ENCODE data around the gene CPD. TPM values are rescaled to one million over a fixed set of nuclear protein-coding genes. Genes with fewer than 3 reads are reported as not detected.
"Not testable (repeated sequence)": the region's sequence is repeated elsewhere in the genome, so short reads cannot be mapped to it uniquely, and the experiment has no call there.

The CPD gene
- total RNA-seq, 4 donors from 2014 or later = 20.8 to 32.4 (median 28.0) TPM

DNA sequence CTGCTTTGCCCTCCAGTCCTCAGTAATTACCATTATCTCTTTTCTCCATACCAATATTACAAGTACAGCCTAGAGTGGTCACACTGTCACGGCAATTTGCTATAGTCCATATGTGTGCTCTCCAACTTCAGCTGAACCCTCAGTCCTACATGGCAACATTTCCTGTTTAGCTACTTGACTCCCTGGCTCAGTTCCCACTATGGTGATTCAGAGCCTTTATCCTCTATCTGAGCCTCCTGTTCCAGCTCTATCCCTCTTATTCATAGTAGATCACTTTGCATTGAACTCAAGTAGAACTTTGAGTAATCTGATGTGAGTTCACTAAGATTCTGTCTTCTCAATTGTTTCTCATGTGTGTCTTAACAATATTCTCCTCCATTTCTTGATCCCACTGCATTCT lies 54.8 kb downstream of the CPD start:
- TF ChIP-seq, protein P1, sequence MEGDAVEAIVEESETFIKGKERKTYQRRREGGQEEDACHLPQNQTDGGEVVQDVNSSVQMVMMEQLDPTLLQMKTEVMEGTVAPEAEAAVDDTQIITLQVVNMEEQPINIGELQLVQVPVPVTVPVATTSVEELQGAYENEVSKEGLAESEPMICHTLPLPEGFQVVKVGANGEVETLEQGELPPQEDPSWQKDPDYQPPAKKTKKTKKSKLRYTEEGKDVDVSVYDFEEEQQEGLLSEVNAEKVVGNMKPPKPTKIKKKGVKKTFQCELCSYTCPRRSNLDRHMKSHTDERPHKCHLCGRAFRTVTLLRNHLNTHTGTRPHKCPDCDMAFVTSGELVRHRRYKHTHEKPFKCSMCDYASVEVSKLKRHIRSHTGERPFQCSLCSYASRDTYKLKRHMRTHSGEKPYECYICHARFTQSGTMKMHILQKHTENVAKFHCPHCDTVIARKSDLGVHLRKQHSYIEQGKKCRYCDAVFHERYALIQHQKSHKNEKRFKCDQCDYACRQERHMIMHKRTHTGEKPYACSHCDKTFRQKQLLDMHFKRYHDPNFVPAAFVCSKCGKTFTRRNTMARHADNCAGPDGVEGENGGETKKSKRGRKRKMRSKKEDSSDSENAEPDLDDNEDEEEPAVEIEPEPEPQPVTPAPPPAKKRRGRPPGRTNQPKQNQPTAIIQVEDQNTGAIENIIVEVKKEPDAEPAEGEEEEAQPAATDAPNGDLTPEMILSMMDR (IDR thresholded peaks at IDR 0.05 in 4 of 5, conservative IDR thresholded peaks at IDR 0.05 in 1 of 5) = no peak
- TF ChIP-seq POLR2A (IDR thresholded peaks at IDR 0.05) = no peak
- DNase-seq = peak; percentile 23 to 26
- Histone ChIP-seq H3K36me3 (peaks cover 0 to 20% of the 10 kb centered on the region in 2 donors), H3K4me3 (no peak overlapping the region), H3K27me3 (no peaks in the 10 kb centered on the region), H3K27ac (peak overlapping the region in 2 of 4 donors; percentile 2 to 34), H3K4me1 (peaks cover 8 to 20% of the 10 kb centered on the region in 2 donors), H3K9me3 (no peaks in the 10 kb centered on the region)
- intact Hi-C loops (cut with DNase I; ENCODE audit: low total_unique reads) (no loop called here), in situ Hi-C loops (cut with MboI; ENCODE audit: low sequenced_read_pairs in 4 of 4) (no loop called here)
- ATAC-seq = peak; percentile 93 to 95

DNA sequence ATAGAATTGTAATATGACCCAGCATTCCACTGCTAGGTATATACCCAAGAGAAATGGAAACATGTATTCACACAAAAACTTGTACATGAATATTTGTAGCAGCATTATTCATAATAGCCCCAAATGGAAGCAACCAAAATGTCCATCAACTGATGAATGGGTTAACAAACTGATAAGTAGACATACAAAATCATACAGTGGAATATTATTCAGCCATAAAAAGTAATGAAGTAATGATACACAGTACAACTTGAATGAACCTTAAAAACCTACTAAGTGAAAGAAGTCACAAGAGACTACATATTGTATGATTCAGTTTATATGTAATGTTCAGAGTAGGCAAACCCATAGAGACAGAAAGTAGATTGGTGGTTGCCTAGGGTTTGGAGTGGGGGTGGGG lies 58.0 kb downstream of the CPD start:
- intact Hi-C loops (cut with DNase I; ENCODE audit: low total_unique reads) = no loop called here
- no peak for ATAC-seq
- peaks cover 0 to 18% of the 10 kb centered on the region in 2 donors for H3K36me3 ChIP-seq

DNA sequence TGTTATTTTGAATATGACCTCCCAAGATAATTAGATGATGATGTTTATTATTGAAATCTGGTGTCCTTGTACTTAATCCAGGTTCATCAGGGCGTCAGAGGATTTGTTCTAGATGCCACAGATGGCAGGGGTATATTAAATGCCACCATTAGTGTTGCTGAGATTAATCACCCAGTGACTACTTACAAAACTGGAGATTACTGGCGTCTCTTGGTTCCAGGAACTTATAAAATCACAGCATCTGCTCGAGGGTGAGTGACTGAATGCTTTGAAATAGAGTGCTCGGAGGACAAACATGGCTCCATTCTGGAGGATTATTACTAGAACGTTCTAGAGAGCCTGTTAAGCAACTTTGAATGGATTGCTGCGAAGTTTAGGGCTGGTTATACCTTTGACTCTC lies 65.0 kb downstream of the CPD start:
- DNase-seq (no peak), ATAC-seq (no peak)
- Histone ChIP-seq H3K4me3 (no peak overlapping the region), H3K36me3 (peaks cover 0 to 16% of the 10 kb centered on the region in 2 donors), H3K4me1 (peaks cover 0 to 4% of the 10 kb centered on the region in 2 donors), H3K27ac (no peak overlapping the region), H3K9me3 (no peaks in the 10 kb centered on the region), H3K27me3 (no peaks in the 10 kb centered on the region)
- intact Hi-C loops (cut with DNase I; ENCODE audit: low total_unique reads) = no loop called here
- in situ Hi-C loops (cut with MboI; ENCODE audit: low sequenced_read_pairs in 4 of 4) = no loop called here
- no peak for TF ChIP-seq POLR2A (IDR thresholded peaks at IDR 0.05)
- TF ChIP-seq, protein P1 (IDR thresholded peaks at IDR 0.05 in 4 of 5, conservative IDR thresholded peaks at IDR 0.05 in 1 of 5) = no peak

More for the DNA sequence above, 58.0 kb downstream of the CPD start:
- no peak for DNase-seq
- Histone ChIP-seq H3K4me3 (no peak overlapping the region), H3K27ac (no peak overlapping the region), H3K9me3 (no peaks in the 10 kb centered on the region), H3K4me1 (peaks cover 8 to 12% of the 10 kb centered on the region in 2 donors), H3K27me3 (no peaks in the 10 kb centered on the region)
- no peak for TF ChIP-seq POLR2A (IDR thresholded peaks at IDR 0.05)
- TF ChIP-seq, protein P1 (IDR thresholded peaks at IDR 0.05 in 4 of 5, conservative IDR thresholded peaks at IDR 0.05 in 1 of 5) = no peak
- in situ Hi-C loops (cut with MboI; ENCODE audit: low sequenced_read_pairs in 4 of 4) = no loop called here

DNA sequence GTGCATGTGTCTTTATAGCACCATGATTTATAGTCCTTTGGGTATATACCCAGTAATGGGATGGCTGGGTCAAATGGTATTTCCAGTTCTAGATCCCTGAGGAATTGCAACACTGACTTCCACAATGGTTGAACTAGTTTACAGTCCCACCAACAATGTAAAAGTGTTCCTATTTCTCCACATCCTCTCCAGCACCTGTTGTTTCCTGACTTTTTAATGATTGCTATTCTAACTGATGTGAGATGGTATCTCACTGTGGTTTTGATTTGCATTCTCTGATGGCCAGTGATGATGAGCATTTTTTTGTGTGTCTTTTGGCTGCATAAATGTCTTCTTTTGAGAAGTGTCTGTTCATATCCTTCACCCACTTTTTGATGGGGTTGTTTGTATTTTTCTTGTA lies 67.9 kb downstream of the CPD start:
- Histone ChIP-seq H3K36me3 (peaks cover 0 to 16% of the 10 kb centered on the region in 2 donors), H3K4me1 (peaks cover 12 to 23% of the 10 kb centered on the region in 2 donors)
- H3K9me3 ChIP-seq; H3K4me3 ChIP-seq; DNase-seq; intact Hi-C loops (cut with DNase I; ENCODE audit: low total_unique reads); H3K27me3 ChIP-seq; in situ Hi-C loops (cut with MboI; ENCODE audit: low sequenced_read_pairs in 4 of 4); H3K27ac ChIP-seq; ATAC-seq: not testable (repeated sequence)

DNA sequence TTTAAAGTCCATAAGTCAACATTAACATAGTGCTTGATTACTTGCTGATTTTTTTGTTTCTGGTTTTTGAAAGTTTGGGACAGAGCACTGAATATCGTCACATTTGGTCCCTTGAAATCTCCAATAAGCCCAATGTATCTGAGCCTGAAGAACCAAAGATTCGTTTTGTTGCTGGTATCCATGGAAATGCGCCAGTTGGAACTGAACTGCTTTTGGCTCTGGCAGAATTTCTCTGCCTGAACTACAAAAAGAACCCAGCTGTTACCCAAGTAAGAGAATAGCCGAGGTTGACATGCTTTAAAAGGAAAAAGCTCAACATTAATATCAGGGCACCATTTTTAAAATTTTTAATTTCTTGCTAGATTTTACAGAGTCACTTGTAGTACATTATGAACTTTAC lies 70.8 kb downstream of the CPD start:
- no peak overlapping the region for H3K4me3 ChIP-seq
- peak in 1 of 2 donors; percentile 47 for ATAC-seq
- DNase-seq = no peak
- peaks cover 0 to 26% of the 10 kb centered on the region in 2 donors for H3K36me3 ChIP-seq
- H3K27me3 ChIP-seq = no peaks in the 10 kb centered on the region
- in situ Hi-C loops (cut with MboI; ENCODE audit: low sequenced_read_pairs in 4 of 4) (no loop called here), intact Hi-C loops (cut with DNase I; ENCODE audit: low total_unique reads) (no loop called here)
- H3K9me3 ChIP-seq = no peaks in the 10 kb centered on the region
- H3K27ac ChIP-seq = no peak overlapping the region
- TF ChIP-seq, protein P1 (IDR thresholded peaks at IDR 0.05 in 4 of 5, conservative IDR thresholded peaks at IDR 0.05 in 1 of 5) = no peak
- no peak for TF ChIP-seq POLR2A (IDR thresholded peaks at IDR 0.05)
- H3K4me1 ChIP-seq = peaks cover 12 to 23% of the 10 kb centered on the region in 2 donors

Measured in gastrocnemius medialis (tissue), 4 donors.